ENCODE data around the gene RPTOR. TPM values are rescaled to one million over a fixed set of nuclear protein-coding genes. Genes with fewer than 3 reads are reported as not detected.

RPTOR gene
- total RNA-seq, 1 experiment from 2014 or later = 25.1 TPM

DNA sequence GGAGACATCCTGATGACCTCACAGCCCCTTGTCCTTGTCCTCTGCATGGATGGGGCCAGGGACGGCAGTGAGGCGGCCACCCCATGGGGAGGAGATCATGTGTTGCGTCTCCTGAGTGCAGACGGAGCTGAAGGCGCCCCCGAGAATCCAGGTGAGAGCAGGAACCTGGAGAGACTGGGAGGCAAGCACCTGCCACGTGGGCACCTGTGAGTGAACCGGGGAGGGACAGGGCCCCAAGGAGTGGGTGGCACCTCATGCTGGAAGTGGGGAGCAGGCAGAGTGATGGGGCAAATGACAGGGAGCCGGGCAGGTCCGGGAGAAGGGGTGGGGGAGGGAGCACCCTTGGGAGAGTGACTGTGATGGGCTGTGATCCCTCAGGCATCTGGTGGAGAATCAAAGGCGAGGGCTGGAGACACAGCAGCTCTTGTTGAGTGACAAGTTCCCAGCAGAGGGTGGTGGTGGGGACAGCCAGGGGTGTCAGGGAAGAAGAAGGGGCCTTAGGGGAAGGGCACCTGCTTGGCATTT, 272.7 kb downstream of the RPTOR start:
- no peak overlapping the region for H3K4me3 Mint-ChIP-seq
- Histone ChIP-seq H2BK15ac (ENCODE audit: low read depth, low read length) (no peak overlapping the region), H2BK12ac (ENCODE audit: insufficient read length, low read depth, low read length) (no peak overlapping the region), H3K27me3 (ENCODE audit: insufficient read depth, low read length) (no peaks in the 10 kb centered on the region), H2AFZ (ENCODE audit: low read length) (no peak overlapping the region), H4K5ac (ENCODE audit: insufficient read length, low read depth, low read length) (no peak overlapping the region), H3T11ph (ENCODE audit: low read length) (no peak overlapping the region), H3K14ac (ENCODE audit: insufficient read depth, low read length) (no peak overlapping the region), H3K18ac (ENCODE audit: insufficient read length, low read depth, low read length) (no peak overlapping the region), H3K23me2 (ENCODE audit: insufficient read length, low read depth, low read length, poor library complexity, severe bottlenecking) (no peaks in the 10 kb centered on the region), H4K8ac (replicated peaks; ENCODE audit: insufficient read length, low read depth, low read length) (no peak overlapping the region), H3K23ac (ENCODE audit: insufficient read length, low read depth, low read length) (no peak overlapping the region), H2AK5ac (ENCODE audit: insufficient read length, low read length) (no peak overlapping the region), H3K27ac (ENCODE audit: insufficient read length, low read depth, low read length) (no peak overlapping the region), H4K91ac (ENCODE audit: insufficient read length, low read depth, low read length) (no peak overlapping the region), H3K79me1 (ENCODE audit: insufficient read depth, low read depth, low read length, poor library complexity, severe bottlenecking) (no peaks in the 10 kb centered on the region), H3K4ac (ENCODE audit: low read depth, low read length) (no peak overlapping the region), H3K4me2 (ENCODE audit: insufficient read depth, insufficient read length, low read length) (no peak overlapping the region), H3K9me3 (ENCODE audit: control insufficient read depth, low read depth, low read length) (no peaks in the 10 kb centered on the region), H3K56ac (ENCODE audit: insufficient read length, low read depth, low read length) (no peak overlapping the region), H2BK20ac (ENCODE audit: low read depth, low read length, poor library complexity, severe bottlenecking) (no peak overlapping the region), H2BK5ac (ENCODE audit: insufficient read length, low read length) (no peak overlapping the region), H3K79me2 (ENCODE audit: insufficient read depth, low read length) (no peaks in the 10 kb centered on the region), H3K4me1 (ENCODE audit: insufficient read depth, low read length) (no peaks in the 10 kb centered on the region), H2BK120ac (ENCODE audit: low read depth, low read length, poor library complexity, severe bottlenecking) (no peak overlapping the region), H3K9ac (ENCODE audit: extremely low read depth, insufficient read length, low read length) (no peak overlapping the region), H4K20me1 (ENCODE audit: control insufficient read depth, insufficient read depth, insufficient read length) (no peaks in the 10 kb centered on the region)
- TF ChIP-seq, protein P1, sequence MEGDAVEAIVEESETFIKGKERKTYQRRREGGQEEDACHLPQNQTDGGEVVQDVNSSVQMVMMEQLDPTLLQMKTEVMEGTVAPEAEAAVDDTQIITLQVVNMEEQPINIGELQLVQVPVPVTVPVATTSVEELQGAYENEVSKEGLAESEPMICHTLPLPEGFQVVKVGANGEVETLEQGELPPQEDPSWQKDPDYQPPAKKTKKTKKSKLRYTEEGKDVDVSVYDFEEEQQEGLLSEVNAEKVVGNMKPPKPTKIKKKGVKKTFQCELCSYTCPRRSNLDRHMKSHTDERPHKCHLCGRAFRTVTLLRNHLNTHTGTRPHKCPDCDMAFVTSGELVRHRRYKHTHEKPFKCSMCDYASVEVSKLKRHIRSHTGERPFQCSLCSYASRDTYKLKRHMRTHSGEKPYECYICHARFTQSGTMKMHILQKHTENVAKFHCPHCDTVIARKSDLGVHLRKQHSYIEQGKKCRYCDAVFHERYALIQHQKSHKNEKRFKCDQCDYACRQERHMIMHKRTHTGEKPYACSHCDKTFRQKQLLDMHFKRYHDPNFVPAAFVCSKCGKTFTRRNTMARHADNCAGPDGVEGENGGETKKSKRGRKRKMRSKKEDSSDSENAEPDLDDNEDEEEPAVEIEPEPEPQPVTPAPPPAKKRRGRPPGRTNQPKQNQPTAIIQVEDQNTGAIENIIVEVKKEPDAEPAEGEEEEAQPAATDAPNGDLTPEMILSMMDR (conservative IDR thresholded peaks at IDR 0.05) = no peak
- no peak for DNase-seq
- H3K36me3 Mint-ChIP-seq (ENCODE audit: insufficient read depth in 1 of 3, low read depth in 3 of 3) = peaks cover 0 to 1% (median 0%) of the 10 kb centered on the region in 3 experiments; a peak in 2 of 7 replicates
- WGBS (ENCODE audit: extremely low coverage, insufficient read length, low lambda C conversion rate) = no CpG with 5 or more reads among the region's 11 CpGs
- H3K4me1 Mint-ChIP-seq = peaks cover 16 to 25% of the 10 kb centered on the region in 2 experiments
- H3K27me3 Mint-ChIP-seq (ENCODE audit: low read depth) = no peaks in the 10 kb centered on the region
- H3K9me3 Mint-ChIP-seq = no peaks in the 10 kb centered on the region
- H3K27ac Mint-ChIP-seq = peak overlapping the region in 1 of 3 experiments; percentile 96; a peak in 2 of 7 replicates

Measured in H9 (cell line).